ENCODE results near the gene CLC.

GRCh38 chr19:39733841-39734240, 4.0 kb downstream of the CLC start:
- TF ChIP-seq EZH2phosphoT487 (IDR thresholded peaks at IDR 0.05; ENCODE audit: insufficient read depth, low read depth), result no peak
- TF ChIP-seq EZH2 (IDR thresholded peaks at IDR 0.05; ENCODE audit: insufficient read depth, poor library complexity, severe bottlenecking), result no peak
